PC-9 (cell line): Measurements from ENCODE around the gene CELF2.

Source experiments
- EZH2 ChIP-seq: fragments of 200-600 bp; sonication (generic); IDR thresholded peaks from 2 replicates; pipeline ENCODE4 v1.8.0; 2017; ENCODE audit warnings: antibody characterized with exemption, low read depth
- TF ChIP-seq, protein P1 (sequence below): fragments of 200-600 bp; sonication (generic); conservative IDR thresholded peaks from 2 replicates; pipeline ENCODE4 v1.6.1; 2017; ENCODE audit warnings: mixed run types, antibody characterized with exemption, mild to moderate bottlenecking, moderate library complexity

DNA sequence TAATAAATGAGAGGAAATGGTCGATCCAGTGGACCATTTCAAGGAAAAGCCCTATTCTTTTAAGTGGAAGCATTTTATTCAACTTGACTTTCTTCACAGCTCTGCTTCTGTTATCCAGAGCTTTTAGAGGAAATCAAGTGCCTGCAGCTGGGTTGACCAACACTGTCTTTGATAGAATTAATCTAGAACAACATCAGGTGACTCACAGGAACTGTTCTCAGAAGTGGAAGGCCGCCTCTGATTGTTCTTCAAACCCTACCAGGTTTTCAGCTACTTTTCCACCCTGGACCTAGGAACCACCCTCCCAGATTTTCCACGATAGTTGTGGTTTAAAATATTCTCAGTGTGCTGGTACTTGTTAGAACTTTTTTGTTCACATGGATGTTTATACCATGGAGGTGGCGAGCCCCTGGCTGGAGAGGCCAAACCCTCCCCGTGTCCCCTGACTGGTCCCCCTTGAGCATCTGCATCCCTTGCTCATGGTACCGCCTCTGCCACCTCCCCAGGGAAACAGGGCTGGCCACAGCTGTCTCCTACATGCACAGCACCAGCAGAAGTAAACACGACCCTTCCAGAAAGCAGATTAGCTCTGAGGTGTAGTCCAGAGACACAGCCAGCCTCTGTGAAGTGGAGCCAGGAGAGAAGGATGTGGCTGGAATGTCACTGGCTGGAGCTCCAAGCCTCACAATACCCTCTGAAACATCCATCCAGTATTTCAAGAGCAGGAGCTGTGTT, 300.4 kb downstream of the CELF2 start:
- TF ChIP-seq, protein P1, sequence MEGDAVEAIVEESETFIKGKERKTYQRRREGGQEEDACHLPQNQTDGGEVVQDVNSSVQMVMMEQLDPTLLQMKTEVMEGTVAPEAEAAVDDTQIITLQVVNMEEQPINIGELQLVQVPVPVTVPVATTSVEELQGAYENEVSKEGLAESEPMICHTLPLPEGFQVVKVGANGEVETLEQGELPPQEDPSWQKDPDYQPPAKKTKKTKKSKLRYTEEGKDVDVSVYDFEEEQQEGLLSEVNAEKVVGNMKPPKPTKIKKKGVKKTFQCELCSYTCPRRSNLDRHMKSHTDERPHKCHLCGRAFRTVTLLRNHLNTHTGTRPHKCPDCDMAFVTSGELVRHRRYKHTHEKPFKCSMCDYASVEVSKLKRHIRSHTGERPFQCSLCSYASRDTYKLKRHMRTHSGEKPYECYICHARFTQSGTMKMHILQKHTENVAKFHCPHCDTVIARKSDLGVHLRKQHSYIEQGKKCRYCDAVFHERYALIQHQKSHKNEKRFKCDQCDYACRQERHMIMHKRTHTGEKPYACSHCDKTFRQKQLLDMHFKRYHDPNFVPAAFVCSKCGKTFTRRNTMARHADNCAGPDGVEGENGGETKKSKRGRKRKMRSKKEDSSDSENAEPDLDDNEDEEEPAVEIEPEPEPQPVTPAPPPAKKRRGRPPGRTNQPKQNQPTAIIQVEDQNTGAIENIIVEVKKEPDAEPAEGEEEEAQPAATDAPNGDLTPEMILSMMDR, result no peak
- TF ChIP-seq EZH2, result no peak
